ENCODE data around the gene PIK3IP1. TPM values are rescaled to one million over a fixed set of nuclear protein-coding genes. Genes with fewer than 3 reads are reported as not detected.

The PIK3IP1 gene
- total and polyA plus RNA-seq, 2 of the 8 experiments (the other 6 are each of a cell fraction or from before 2014, with no cell fraction given) = 1.00 to 1.3 TPM

GRCh38 chr22:31295360-31295759, 3.1 kb upstream of the PIK3IP1 start:
- POLR2A ChIA-PET (ENCODE audit: partially characterized antibody) = no interaction called here
- FAIRE-seq = no peak
- no peak for TF ChIP-seq CBX8 (IDR thresholded peaks at IDR 0.05; ENCODE audit: borderline replicate concordance, low read depth, low read length)
- TF ChIP-seq EGR1 (IDR thresholded peaks at IDR 0.05; ENCODE audit: borderline replicate concordance, low read depth, low read length) = no peak
- TF ChIP-seq SIN3A (conservative IDR thresholded peaks at IDR 0.05 in 1 of 2, IDR thresholded peaks at IDR 0.05 in 1 of 2; ENCODE audit: low read depth in 1 of 2, low read length in 2 of 2) = no peak
- no peak for TF ChIP-seq TEAD4 (IDR thresholded peaks at IDR 0.05; ENCODE audit: low read depth, low read length)
- TF ChIP-seq SP4 (IDR thresholded peaks at IDR 0.05; ENCODE audit: low read length) = no peak
- no peak for TF ChIP-seq PHF8 (conservative IDR thresholded peaks at IDR 0.05; ENCODE audit: low read depth, low read length)
- no peak for TF ChIP-seq ATF2 (IDR thresholded peaks at IDR 0.05; ENCODE audit: low read length)
- no peak for TF ChIP-seq CHD2 (IDR thresholded peaks at IDR 0.05; ENCODE audit: low read length)
- no peak for TF ChIP-seq CREB1 (IDR thresholded peaks at IDR 0.05)
- no peak for TF ChIP-seq GTF2F1 (IDR thresholded peaks at IDR 0.05; ENCODE audit: borderline replicate concordance, low read depth, low read length)
- TF ChIP-seq ASH2L (IDR thresholded peaks at IDR 0.05; ENCODE audit: low read length) = no peak
- no peak for TF ChIP-seq CHD1 (IDR thresholded peaks at IDR 0.05; ENCODE audit: low read depth, low read length)

More at GRCh38 chr22:31295360-31295759, 3.1 kb upstream of the PIK3IP1 start:
- CTCF ChIA-PET (ENCODE audit: partially characterized antibody) = interaction anchor here (1.2 to 2.2 kb wide), 2 partner anchors 12 to 38 kb away, joined by 3 to 8 read pairs; no protein-coding TSS in a partner anchor
- H2AK5ac ChIP-seq (ENCODE audit: low read depth, low read length) = no peak overlapping the region
- no peak overlapping the region for H3K4me3 ChIP-seq (ENCODE audit: extremely low read depth in 1 of 4, insufficient read depth in 2 of 4, low read depth in 3 of 4, low read length in 4 of 4)
- H3K27me3 ChIP-seq (replicated peaks in 1 of 4; ENCODE audit: control insufficient read depth in 3 of 4, extremely low read depth in 1 of 4, insufficient read depth in 3 of 4, low read length in 3 of 4) = peaks cover 4 to 16% (median 11%) of the 10 kb centered on the region in 4 experiments; a peak in 6 of 7 replicates
- H4K91ac ChIP-seq (replicated peaks; ENCODE audit: insufficient read length, low read length) = no peak overlapping the region
- no peak overlapping the region for H4K5ac ChIP-seq (ENCODE audit: insufficient read length, low read depth, low read length)
- H2AFZ ChIP-seq (ENCODE audit: low read length) = no peak overlapping the region
- H3K9ac ChIP-seq (replicated peaks in 1 of 4; ENCODE audit: extremely low read depth in 1 of 4, low read depth in 3 of 4, low read length in 3 of 4) = no peak overlapping the region
- no peak overlapping the region for H2BK12ac ChIP-seq (ENCODE audit: low read depth, low read length)
- H2BK120ac ChIP-seq (replicated peaks; ENCODE audit: low read depth, low read length) = no peak overlapping the region
- no peak overlapping the region for H3K4me2 ChIP-seq (ENCODE audit: insufficient read depth in 1 of 2, low read depth in 2 of 2, low read length in 2 of 2)
- H3K18ac ChIP-seq (ENCODE audit: extremely low read depth, low read length) = no peak overlapping the region
- WGBS, 2 experiments (ENCODE audit: extremely low coverage in 1 of 2, insufficient coverage in 1 of 2, insufficient read length in 1 of 2, insufficient replicate concordance in 2 of 2, low coverage in 1 of 2, low lambda C conversion rate in 2 of 2, missing lambda C conversion rate in 1 of 2) = 92% methylated on average over 3 of the region's 3 CpGs; no CpG with 5 or more reads in 1 of the 2 experiments
- H3K4me1 ChIP-seq (replicated peaks in 1 of 4; ENCODE audit: control insufficient read depth in 3 of 4, insufficient read depth in 4 of 4, low read length in 3 of 4) = peaks cover 0 to 14% (median 5%) of the 10 kb centered on the region in 4 experiments; a peak in 4 of 7 replicates
- peaks cover 7% of the 10 kb centered on the region for H3K23me2 ChIP-seq (ENCODE audit: low read depth, low read length)
- no peaks in the 10 kb centered on the region for H3K9me3 ChIP-seq (ENCODE audit: insufficient read depth in 2 of 2, low read depth in 1 of 2, low read length in 1 of 2)
- DNase-seq (ENCODE audit: low read depth in 1 of 2, low spot score in 2 of 2) = no peak
- no peak overlapping the region for H4K8ac ChIP-seq (ENCODE audit: extremely low read depth, insufficient read depth, low read length)
- H3K27ac ChIP-seq (ENCODE audit: low read depth, low read length) = no peak overlapping the region
- no peaks in the 10 kb centered on the region for H3K79me1 ChIP-seq (ENCODE audit: low read depth, low read length)
- no peaks in the 10 kb centered on the region for H3K36me3 ChIP-seq (ENCODE audit: control insufficient read depth in 2 of 4, insufficient read depth in 4 of 4, low read length in 3 of 4)
- H3K56ac ChIP-seq (replicated peaks; ENCODE audit: insufficient read length, low read depth, low read length) = no peak overlapping the region
- H3K23ac ChIP-seq (ENCODE audit: insufficient read length) = no peak overlapping the region
- no peak overlapping the region for H2BK5ac ChIP-seq (ENCODE audit: low read depth, low read length)
- no peaks in the 10 kb centered on the region for H4K20me1 ChIP-seq (replicated peaks in 1 of 2; ENCODE audit: control insufficient read depth in 1 of 2, insufficient read depth in 2 of 2, low read length in 2 of 2)
- H3K4ac ChIP-seq (replicated peaks; ENCODE audit: insufficient read length, low read depth, low read length) = no peak overlapping the region
- H2BK20ac ChIP-seq (ENCODE audit: low read length) = no peak overlapping the region
- H3K79me2 ChIP-seq (ENCODE audit: control insufficient read depth in 1 of 2, insufficient read depth in 2 of 2, low read length in 2 of 2) = no peaks in the 10 kb centered on the region
- H3K14ac ChIP-seq (ENCODE audit: insufficient read length) = no peak overlapping the region
- H2BK15ac ChIP-seq (ENCODE audit: low read length) = no peak overlapping the region
